Measurements from ENCODE around the gene GET4.
"Not testable (repeated sequence)": the region's sequence is repeated elsewhere in the genome, so short reads cannot be mapped to it uniquely, and the experiment has no call there.

The GET4 gene

DNA sequence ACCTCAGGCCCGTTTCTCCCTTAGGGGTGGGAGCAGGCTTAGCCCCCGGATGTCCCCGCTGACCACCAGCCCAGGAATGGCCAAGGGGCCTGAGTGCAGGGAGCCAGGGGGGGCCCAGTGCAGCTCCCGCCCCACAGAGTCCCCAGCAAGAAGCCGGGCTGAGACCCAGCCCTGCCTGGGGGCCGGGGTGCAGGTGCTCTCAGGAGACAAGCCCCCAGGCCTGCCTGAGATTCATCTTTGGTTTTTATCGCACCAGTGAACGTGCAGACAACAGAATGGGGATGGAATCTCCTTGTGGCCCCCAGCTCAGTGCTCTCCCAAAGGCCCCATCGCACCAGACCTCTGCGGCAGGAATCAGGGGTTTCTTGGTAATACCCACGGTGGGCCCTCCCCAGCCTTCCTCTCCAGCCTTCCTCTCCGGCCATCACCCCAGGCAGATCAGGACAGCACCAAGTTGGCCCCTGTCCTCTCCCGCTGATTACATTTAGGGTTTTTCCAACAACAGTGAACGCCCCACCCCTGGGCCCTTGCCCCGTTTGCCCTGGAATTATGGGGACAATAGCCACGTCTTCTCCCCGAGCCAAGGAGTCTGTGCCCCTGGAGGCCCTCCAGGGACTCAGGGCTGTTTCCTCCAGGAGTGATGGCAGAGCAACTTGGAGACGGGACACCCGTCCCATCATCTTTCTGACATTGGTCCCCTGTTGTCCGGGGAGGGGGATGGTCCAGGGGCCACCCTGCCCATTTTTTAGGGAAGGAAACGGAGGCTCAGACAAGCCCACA, 55.7 kb downstream of the GET4 start:
- no peak for DNase-seq

DNA sequence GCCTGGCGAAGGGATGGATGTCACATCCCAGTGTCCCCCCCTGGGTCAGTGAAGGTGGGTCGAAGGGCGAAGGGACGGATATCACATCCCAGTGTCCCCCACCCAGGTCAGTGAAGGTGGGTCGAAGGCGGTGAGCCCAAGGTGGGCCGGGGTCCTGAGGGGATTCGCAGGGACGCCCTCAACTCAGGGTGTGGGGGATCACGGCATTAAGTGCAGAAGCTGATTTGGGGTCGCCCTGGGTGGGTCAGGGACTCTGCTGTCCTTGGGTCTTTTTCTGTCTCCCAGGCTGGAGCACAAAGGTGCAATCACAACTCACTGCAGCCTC, 56.3 kb downstream of the GET4 start:
- DNase-seq = no peak

DNA sequence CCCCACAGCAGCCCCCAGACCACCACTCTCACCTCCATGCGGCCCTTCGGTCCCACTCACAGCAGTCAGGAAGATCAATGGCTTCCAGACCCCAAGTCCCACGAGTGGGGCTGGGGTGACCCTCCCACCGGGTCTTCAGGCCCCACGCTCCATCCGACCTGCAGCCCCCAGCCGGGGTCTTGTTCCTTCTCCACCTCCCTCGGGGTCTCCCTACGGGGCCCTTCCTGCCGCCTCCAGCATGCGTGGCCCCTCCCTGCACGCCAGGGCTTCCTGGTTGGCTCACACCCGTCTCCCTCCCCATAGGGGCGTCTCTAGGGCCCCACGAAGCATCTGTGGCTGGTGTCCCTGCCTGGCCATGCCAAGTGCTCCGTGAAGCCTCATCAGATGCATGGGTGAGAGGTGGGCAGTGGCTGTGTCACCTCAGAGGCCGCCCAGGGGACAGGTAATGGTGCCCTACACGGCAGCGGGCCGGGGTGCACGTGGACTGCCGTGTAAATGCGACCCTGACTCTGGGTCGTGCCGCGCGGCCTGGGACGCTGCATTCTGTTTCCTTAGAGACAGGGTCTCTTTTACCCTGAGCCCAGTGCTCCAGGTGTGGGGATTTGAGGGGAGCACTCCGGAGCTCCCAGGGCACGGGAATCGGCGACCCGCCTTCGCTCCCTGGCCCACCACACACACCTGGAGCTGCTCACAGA, 58.3 kb downstream of the GET4 start:
- no peak for DNase-seq

DNA sequence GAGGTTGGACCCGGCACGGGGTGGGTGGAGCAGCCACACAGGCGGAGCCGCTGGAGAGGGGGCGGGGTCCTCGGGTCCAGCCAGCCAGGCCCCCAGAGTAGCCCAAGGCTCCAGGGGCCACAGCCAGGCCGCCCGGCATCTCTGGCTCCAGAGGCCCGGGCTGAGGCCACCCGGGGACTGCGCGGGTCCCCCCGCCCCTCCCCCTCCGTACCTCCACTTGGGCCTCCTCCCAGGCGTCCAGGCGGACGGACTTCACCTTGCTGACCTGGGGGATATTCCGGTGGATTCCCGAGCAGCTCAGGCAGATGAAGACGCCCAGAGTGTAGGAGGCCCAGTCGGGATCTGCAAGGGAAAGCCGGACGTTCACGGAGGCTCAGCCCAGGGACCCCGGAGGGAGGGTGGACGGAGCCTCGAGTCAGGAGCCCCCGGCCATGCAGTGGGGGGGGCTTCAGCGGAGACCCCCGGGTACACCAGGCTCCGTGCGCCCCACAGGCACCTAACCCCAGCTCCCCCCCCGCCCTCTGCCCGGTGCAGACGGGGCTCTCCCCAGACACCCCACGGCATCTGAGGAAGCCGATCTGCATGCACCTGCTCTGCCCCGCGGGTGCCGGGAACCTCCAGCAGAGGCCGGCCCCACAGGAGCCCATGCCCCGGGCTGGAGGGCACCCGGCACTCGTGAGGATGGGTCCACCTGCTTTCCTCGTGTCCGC, 59.0 kb downstream of the GET4 start:
- DNase-seq = no peak

DNA sequence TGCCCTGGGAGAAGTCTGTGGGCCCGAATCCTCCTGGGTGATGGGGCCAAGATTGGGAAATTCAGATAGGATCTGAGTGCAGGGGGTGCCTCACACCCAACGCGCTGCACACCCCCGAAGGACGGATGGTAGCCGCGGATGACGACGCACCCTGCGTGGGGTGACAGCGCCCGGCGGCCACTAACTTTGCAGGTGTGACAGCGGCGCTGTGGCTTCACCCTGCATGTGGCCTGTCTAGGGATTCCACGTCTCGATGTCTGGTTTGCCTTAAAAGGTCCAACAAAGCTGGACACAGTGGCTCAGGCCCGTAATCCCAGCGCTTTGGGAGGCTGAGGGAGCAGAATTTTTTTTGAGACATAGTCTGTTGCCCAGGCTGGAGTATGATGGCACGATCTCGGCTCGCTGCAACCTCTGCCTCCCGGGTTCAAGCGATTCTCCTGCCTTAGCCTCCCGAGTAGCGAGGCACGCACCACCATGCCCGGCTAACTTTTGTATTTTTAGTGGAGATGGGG, 59.6 kb downstream of the GET4 start:
- DNase-seq = no peak

DNA sequence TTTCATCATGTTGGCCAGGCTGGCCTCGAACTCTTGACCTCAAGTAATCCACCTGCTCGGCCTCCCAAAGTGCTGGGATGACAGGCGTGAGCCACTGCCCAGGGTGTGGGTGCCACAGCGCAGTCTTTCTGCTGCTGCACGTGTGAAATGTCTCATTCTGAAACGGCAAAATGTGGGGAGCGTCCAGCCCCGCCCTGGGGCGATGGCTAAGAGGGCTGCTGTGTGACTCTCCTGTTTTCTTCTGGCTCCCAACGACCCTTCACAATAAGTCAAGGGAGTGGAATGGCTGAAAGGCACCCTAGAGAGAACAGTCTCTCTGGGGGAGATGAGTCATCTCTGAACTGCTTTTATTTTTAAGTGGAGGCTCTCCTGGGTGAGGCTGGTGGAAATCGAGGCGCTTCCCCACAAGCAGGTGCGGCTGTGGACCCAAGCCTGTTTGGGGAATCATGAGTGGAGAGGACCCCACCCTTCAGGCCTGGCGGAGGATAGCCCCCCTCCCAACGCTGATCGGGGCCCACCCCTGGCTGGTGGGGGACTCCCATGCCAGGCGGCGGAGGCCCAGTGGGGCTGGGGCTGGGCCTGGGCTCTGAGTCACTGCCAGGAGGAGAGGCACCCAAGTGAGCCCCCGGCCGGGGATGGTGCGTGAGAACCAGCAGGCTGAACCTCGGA, 60.2 kb downstream of the GET4 start:
- DNase-seq = no peak

DNA sequence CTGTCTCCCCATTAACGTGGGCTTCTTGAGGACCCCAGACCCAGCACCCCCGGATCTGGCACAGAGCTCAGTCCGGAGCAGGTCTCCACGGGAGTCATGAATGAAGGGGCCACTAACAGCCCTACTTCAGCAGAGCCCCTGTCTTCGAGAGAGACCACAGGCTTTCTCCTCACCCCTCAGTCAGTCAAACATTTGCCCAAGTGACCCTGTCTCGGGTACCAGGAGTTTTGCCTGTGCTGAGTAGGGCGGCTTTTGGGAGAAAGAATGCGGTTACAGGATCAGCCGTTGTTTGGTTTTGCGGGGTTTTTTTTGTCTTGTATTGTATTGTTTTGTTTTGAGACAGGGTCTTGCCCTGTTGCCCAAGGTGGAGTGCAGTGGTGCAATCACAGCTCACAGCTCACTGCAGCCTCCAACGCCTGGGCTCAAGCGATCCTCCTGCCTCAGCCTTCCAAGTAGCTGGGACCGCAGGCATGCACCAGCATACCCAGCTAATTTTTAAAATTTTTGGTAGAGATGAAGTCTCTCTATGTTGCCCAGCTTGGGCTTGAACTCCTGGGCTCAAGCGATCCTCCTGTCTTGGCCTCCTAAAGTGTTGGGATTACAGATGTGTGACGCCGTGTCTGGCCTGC, 61.6 kb downstream of the GET4 start:
- DNase-seq = no peak

DNA sequence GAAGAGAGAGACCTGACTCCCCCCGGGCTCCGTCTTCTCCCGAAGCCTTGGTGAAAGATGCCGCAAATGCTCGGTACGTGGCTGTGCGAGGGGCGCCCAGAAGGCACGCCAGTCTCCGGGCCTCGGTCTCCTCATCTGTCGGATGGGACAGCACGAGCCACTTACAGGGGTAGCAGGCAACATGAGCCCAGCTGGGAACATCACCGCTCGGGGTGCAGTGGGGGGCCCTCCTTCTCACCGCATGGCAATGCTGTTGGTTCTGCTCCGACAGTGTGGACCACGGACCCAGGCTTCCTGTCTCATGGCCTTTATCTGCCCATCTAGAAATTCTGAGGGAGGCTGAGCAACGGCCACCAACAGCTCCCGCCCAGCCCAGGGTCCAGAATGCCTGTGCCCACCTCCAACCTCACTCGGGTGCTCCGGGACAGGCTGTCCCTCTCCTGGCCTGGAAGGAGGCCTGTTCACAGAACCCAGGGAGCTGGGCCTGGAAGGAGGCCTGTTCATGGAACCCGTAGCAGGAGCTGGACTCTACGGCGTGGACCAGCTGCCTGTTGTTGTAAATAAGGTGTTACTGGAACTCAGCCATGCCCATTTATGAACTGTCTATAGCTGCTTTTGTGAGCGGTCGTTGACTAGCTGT, 62.3 kb downstream of the GET4 start:
- DNase-seq = no peak

DNA sequence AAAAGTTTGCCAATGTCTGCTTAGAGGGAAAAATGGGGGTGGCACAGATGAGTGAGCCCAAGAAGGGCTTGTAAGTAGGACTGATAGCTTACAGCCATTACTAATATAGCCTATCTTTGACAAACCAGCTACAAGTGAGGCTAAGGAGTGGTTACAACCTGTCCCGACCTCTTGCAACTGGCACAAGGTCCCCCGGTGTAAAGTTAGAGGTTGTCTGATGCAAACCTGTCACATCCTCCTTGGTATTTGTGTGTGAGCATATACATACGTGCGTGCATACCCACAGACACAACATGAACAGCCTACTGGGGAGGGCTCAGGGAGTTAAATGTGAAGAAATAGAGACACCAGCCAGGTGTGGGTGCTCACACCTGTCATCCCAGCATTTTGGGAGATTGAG, 63.5 kb downstream of the GET4 start:
- no peak for DNase-seq

DNA sequence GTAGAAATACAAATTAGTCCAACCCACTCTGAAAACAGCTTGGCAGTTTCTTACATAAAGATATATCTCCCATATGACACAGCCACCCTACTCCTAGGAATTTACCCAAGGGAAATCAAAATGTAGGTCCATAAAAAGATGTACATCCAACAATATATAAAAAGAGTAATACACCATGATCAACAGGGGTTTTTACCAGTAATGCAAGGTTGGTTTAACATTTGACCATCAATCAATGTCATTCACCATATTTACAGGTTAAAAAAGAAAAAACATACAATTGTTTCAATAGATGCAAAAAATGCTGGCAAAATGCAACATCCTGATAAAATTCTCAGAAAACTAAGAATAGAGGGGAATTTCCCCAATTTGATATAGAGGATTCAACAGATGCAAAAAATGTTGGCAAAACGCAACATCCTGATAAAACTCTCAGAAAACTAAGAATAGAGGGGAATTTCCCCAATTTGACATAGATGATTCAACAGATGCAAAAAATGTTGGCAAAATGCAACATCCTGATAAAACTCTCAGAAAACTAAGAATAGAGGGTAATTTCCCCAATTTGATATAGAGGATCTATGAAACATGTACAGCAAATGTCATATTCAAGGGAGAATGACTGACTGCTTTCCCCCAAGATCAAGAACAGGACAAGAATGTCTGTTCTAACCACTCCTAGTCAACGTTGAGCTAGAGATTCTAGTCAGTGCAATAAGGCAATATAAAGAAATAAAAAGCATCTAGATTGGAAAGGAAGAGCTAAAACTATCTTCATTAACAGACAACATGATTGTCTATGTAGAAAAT, 64.5 kb downstream of the GET4 start:
- DNase-seq = no peak

DNA sequence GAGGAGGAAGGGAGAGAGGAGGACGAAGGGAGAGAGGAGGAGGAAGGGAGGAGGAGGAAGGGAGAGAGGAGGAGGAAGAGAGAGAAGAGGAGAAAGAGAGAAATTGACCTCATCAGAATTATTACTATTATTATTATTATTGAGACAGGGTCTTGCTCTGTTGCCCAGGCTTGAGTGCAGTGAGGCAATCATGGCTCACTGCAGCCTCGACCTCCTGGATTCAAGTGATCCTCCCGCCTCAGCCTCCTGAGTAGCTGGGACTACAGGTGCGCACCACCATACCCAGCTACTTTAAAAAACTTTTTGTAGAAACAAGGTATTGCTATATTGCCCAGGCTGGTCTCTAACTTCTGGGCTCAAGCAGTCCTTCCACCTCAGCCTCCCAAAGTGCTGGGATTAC, 67.4 kb downstream of the GET4 start:
- DNase-seq = not testable (repeated sequence)

DNA sequence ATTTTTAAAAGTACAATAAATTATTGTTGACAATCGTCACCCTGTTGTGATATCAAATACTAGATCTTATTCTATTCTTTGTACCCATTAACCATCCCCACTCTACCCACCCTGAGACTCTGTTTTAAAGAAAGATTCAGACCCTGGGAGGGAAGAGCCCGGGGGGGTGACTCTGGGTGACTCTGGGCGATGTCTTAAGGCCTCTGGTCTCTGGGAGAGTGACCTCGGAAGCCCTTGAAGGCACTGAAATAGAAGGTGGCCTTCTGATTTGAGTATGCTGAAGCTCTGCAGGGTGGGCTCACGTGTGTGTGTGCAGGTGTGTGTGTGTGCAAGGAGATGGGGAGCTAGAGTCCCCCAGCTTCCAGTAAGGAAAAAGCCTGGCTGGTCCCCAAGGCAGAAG, 68.4 kb downstream of the GET4 start:
- no peak for DNase-seq

DNA sequence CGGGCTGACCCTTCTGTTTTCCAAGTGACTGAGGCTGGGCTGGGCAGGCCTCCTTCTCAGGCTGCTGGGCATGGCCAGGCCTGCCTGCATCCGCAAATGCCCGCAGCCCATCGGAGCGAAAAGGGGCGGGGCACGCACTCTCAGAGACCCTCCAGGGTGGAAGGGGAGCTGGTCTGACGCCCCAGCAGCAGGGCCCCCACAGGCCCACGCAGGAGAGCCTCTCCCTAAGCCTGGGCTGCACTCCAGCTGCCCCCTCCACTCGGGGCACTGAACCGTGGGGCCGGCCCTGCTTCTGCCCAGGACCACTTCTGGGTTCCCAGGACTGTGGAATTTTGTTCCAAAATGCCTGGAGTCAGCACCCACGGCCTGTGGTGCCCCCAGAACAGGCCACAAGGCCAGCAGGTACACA, 68.8 kb downstream of the GET4 start:
- no peak for DNase-seq

DNA sequence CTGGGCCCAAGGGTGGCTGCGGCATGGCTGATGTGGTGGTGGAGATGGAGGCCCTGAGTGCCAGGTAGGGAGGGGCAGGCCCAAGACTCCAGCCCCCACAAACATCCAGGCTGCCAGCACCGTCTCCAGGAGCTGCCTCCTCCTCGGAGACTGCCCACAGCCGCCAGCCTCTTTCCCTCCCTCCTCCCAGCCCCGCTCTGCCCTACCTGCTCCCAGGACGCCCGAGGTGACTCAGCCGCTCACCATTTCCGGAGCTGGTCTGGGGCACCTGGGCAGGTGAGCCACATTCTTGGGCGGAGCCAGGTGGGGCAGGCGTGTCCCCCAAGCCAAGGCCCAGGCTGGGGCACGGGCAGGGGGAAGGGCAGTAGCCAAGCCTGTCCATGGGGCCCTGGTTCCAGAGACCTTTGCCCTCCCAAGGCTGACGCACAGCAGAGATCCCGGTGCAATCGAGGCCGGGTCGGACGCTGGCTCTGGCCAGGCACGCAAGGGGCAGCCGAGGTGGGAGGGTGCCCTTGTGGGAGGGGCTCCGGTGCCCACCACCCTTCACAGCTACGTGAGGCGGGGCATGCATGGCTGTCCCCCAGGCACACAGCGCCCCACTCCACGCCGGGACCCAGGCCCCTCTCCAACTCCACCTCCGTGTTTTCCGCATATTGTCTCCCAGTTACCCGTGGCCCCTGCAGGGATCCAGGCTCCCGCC, 69.4 kb downstream of the GET4 start:
- DNase-seq = no peak

Measured in NCI-H187 (cell line).